ENCODE data around the gene GPC6. TPM values are rescaled to one million over a fixed set of nuclear protein-coding genes. Genes with fewer than 3 reads are reported as not detected.

Gene GPC6
- total RNA-seq, 1 donor from 2014 or later, result not detected

DNA sequence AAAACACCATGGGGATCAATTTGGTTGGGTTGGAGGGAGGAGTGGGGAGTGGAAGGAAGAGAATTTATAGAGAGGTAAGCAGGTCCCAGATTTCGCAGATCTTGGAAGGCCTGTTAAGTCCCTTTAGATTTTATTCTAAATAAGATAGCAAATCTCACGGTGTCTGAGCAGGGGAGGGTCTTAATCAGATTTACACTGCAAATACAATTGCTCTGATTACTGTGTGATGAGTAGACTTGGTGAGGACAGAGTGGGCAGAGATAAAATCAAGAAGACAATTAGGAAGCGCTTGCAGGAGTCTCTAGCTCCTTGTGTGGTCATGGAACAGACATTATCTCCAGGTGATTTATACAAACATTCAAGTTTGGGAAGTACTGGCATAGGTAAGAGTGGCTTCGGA, 126.0 kb downstream of the GPC6 start:
- H3K4me1 Mint-ChIP-seq (ENCODE audit: low read depth), result no peaks in the 10 kb centered on the region
- H3K36me3 Mint-ChIP-seq (ENCODE audit: low read depth), result no peaks in the 10 kb centered on the region
- DNase-seq (ENCODE audit: low spot score), result no peak
- no peaks in the 10 kb centered on the region for H3K9me3 Mint-ChIP-seq
- no peaks in the 10 kb centered on the region for H3K27me3 Mint-ChIP-seq (ENCODE audit: insufficient read depth)
- intact Hi-C loops (cut with micrococcal nuclease), result no loop called here
- H3K4me3 Mint-ChIP-seq, result no peak overlapping the region
- no peak overlapping the region for H3K27ac Mint-ChIP-seq

DNA sequence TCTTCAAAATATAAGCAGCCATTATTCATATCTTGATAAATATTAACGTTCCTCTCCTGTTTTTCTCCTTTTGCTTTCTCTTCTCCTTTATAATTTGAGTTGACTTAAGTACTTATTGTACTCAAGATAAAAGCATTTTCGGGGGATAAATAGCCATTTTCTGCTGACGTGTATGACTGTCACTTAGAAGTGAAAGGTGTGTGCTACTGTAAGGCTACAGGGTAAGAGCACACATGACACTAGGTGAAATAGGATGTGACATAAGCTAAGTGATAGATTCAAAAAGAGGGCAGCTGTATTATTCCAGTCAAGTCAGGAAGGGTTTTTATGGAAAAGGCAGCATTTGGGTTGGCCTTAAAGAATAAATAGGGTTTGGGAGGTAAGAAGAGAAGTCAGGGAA, 128.5 kb downstream of the GPC6 start:
- intact Hi-C loops (cut with micrococcal nuclease), result no loop called here
- Mint-ChIP-seq H3K4me3 (no peak overlapping the region), H3K27ac (no peak overlapping the region), H3K9me3 (no peaks in the 10 kb centered on the region), H3K36me3 (ENCODE audit: low read depth) (no peaks in the 10 kb centered on the region), H3K27me3 (ENCODE audit: insufficient read depth) (no peaks in the 10 kb centered on the region), H3K4me1 (ENCODE audit: low read depth) (no peaks in the 10 kb centered on the region)
- no peak for DNase-seq (ENCODE audit: low spot score)

DNA sequence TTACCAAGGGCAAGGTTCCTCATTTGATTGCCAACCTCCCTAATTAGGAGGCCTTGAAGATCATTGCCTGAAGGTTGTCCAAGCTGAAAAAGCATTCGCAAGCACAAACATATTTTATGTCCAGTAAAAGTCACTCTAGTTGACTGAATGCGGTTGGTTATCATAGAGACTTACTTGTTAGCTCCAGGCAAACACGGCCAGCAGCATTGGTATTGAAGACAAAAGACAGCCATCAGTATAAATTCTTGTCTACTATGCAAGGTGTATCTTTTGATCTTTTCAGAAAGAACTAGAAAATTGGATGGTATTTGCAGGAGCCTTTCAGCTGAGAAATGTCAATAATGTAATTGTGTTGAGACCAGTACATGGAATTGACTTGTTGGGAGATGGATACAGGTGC, 129.9 kb downstream of the GPC6 start:
- H3K27ac Mint-ChIP-seq, result no peak overlapping the region
- intact Hi-C loops (cut with micrococcal nuclease), result no loop called here
- no peaks in the 10 kb centered on the region for H3K4me1 Mint-ChIP-seq (ENCODE audit: low read depth)
- H3K9me3 Mint-ChIP-seq, result no peaks in the 10 kb centered on the region
- no peak for DNase-seq (ENCODE audit: low spot score)
- H3K27me3 Mint-ChIP-seq (ENCODE audit: insufficient read depth), result no peaks in the 10 kb centered on the region
- no peaks in the 10 kb centered on the region for H3K36me3 Mint-ChIP-seq (ENCODE audit: low read depth)
- H3K4me3 Mint-ChIP-seq, result no peak overlapping the region

DNA sequence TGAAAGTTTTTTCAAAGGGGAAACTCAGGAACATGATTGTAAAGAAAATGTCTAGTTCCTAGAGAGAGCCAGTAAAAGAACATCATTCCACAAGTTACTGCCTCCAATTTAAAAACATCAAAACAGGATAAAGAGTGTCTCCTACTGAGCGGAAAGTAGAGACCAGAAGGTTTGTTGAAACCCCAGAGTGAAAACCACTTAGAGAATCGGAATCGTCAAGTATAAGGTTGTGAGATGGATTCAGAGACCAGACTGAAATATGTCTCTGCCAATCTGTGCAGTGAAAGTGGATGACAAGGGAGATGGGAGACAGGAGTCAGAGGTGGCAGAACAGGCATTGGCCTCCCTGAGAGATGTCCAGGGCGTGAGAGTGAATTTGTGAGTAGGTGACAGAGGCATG, 133.4 kb downstream of the GPC6 start:
- no peaks in the 10 kb centered on the region for H3K27me3 Mint-ChIP-seq (ENCODE audit: insufficient read depth)
- no peaks in the 10 kb centered on the region for H3K4me1 Mint-ChIP-seq (ENCODE audit: low read depth)
- no peaks in the 10 kb centered on the region for H3K9me3 Mint-ChIP-seq
- no peak for DNase-seq (ENCODE audit: low spot score)
- H3K36me3 Mint-ChIP-seq (ENCODE audit: low read depth), result no peaks in the 10 kb centered on the region
- intact Hi-C loops (cut with micrococcal nuclease), result no loop called here
- no peak overlapping the region for H3K4me3 Mint-ChIP-seq
- H3K27ac Mint-ChIP-seq, result no peak overlapping the region

DNA sequence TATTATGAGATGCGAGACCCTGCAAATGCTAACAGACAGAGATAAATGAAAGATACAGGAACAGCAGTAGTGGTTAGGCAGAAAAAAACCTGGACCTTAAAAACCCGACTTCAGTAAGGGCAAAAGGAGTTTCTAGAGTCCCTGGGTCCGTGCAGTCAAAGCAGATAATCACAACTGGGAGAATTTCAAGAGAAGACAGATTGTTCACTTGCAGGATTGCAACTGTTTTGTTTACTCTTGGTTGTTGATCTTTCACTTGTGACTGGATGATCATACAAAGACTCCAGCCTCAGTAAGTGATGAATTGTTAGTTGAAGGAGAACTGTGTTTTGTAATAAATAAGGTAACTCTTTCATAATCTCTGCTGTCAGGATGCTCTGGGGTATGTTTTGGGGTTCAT, 135.1 kb downstream of the GPC6 start:
- Mint-ChIP-seq H3K27ac (no peak overlapping the region), H3K4me1 (ENCODE audit: low read depth) (no peaks in the 10 kb centered on the region), H3K9me3 (no peaks in the 10 kb centered on the region), H3K27me3 (ENCODE audit: insufficient read depth) (no peaks in the 10 kb centered on the region), H3K36me3 (ENCODE audit: low read depth) (no peaks in the 10 kb centered on the region), H3K4me3 (no peak overlapping the region)
- DNase-seq (ENCODE audit: low spot score), result no peak
- intact Hi-C loops (cut with micrococcal nuclease), result no loop called here

DNA sequence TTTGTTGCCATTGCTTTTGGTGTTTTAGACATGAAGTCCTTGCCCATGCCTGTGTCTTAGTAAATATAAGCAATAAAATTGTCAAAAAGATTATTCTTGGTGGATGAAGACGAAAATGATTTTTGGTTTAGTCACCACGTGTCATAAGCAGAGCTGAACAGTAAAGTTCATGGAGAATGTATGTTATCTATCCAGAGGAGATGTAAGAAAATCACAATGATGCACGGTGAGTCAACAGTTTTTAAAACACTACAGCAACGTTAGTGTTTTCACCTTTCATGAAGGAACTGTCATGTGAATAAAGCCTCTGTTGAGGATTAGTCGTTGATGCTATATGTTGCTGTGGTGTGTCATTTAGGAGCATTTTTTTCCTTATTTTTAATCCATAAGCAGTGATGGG, 137.6 kb downstream of the GPC6 start:
- DNase-seq (ENCODE audit: low spot score), result no peak
- Mint-ChIP-seq H3K27me3 (ENCODE audit: insufficient read depth) (no peaks in the 10 kb centered on the region), H3K4me1 (ENCODE audit: low read depth) (no peaks in the 10 kb centered on the region), H3K36me3 (ENCODE audit: low read depth) (no peaks in the 10 kb centered on the region), H3K27ac (no peak overlapping the region), H3K4me3 (no peak overlapping the region), H3K9me3 (no peaks in the 10 kb centered on the region)
- intact Hi-C loops (cut with micrococcal nuclease), result no loop called here

DNA sequence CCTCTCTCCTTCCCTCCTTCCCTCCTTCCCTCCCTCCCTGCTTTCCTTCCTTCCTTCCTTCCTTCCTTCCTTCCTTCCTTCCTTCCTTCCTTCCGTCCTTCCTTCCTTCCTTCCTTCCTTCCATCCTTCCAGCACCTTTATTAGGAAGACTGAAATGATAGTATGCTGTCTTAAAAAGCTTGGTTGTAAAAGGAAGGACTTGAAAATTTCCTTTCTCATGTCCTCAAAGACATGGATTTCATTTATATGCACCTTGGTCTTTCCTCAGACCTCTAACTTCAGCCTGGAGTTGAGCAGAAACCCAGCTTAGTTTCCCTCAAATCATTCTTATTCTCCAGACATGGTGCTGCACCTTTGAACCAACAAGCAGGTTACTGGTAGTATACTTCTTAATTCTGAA, 141.7 kb downstream of the GPC6 start:
- no peak for DNase-seq (ENCODE audit: low spot score)
- Mint-ChIP-seq H3K4me3 (no peak overlapping the region), H3K27ac (no peak overlapping the region), H3K4me1 (ENCODE audit: low read depth) (no peaks in the 10 kb centered on the region), H3K9me3 (no peaks in the 10 kb centered on the region), H3K36me3 (ENCODE audit: low read depth) (no peaks in the 10 kb centered on the region), H3K27me3 (ENCODE audit: insufficient read depth) (no peaks in the 10 kb centered on the region)
- intact Hi-C loops (cut with micrococcal nuclease), result no loop called here

DNA sequence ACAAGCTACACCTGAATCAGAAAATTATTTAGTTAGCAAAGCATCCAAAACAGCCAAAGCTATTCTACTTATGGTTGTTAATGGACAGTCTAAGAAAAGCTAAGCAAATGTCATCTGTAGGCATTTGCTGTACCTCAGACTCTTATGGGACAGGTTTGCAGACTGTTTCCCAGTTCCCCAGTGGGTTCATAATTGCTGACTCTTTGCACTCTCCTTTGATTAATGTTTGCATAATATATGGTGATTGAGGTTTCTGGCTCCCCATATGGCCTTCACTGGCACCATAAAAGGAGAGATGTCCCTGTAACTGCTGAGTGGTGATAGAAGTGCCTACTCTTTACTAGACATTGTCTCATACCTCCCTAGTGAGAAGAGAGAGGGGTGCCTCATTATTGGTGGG, 142.1 kb downstream of the GPC6 start:
- no peak overlapping the region for H3K4me3 Mint-ChIP-seq
- no peaks in the 10 kb centered on the region for H3K27me3 Mint-ChIP-seq (ENCODE audit: insufficient read depth)
- no peak for DNase-seq (ENCODE audit: low spot score)
- H3K4me1 Mint-ChIP-seq (ENCODE audit: low read depth), result no peaks in the 10 kb centered on the region
- no peak overlapping the region for H3K27ac Mint-ChIP-seq
- H3K9me3 Mint-ChIP-seq, result no peaks in the 10 kb centered on the region
- no peaks in the 10 kb centered on the region for H3K36me3 Mint-ChIP-seq (ENCODE audit: low read depth)
- intact Hi-C loops (cut with micrococcal nuclease), result no loop called here

DNA sequence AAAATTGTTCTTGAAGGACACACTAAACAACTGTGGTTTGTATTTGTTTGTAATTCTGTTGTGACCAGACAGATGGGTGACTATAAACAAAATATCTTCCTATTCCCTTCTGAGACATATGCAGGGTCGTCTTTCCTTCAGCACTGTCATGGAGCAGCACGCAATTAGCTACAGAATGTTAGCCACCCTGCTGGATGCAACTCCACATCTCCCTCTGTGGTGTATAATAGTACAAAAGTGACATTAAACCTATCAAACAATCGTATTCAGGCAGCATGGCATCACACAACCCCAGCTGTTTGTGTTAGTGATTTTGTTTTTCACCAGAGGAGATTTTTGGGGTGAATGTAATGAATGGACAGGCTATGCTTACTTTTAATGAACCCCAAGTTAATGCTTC, 146.2 kb downstream of the GPC6 start:
- Mint-ChIP-seq H3K27me3 (ENCODE audit: insufficient read depth) (no peaks in the 10 kb centered on the region), H3K9me3 (no peaks in the 10 kb centered on the region), H3K4me3 (no peak overlapping the region), H3K4me1 (ENCODE audit: low read depth) (no peaks in the 10 kb centered on the region), H3K27ac (no peak overlapping the region), H3K36me3 (ENCODE audit: low read depth) (no peaks in the 10 kb centered on the region)
- intact Hi-C loops (cut with micrococcal nuclease), result no loop called here
- no peak for DNase-seq (ENCODE audit: low spot score)

DNA sequence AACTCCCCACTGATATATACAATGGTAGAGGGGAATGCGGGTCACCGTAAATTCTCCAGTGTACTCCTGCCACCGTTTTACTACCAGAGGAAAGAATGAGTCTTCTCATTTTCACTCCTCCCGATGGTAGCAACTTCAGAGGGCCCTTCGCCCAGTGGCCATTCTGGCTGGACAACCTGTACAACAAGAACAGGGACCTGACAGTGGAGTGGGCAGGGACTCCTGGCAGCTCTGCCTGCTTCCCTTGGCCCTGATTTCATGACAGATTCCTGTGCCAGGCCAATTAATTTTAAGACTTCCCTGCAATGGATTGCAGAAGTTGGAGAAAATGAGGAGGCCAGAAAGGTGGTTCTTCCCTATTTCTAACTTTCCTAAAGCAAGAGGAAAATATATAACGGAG, 148.9 kb downstream of the GPC6 start:
- no peaks in the 10 kb centered on the region for H3K9me3 Mint-ChIP-seq
- intact Hi-C loops (cut with micrococcal nuclease), result no loop called here
- no peaks in the 10 kb centered on the region for H3K27me3 Mint-ChIP-seq (ENCODE audit: insufficient read depth)
- H3K36me3 Mint-ChIP-seq (ENCODE audit: low read depth), result no peaks in the 10 kb centered on the region
- DNase-seq (ENCODE audit: low spot score), result no peak
- H3K4me3 Mint-ChIP-seq, result no peak overlapping the region
- H3K4me1 Mint-ChIP-seq (ENCODE audit: low read depth), result no peaks in the 10 kb centered on the region
- no peak overlapping the region for H3K27ac Mint-ChIP-seq

DNA sequence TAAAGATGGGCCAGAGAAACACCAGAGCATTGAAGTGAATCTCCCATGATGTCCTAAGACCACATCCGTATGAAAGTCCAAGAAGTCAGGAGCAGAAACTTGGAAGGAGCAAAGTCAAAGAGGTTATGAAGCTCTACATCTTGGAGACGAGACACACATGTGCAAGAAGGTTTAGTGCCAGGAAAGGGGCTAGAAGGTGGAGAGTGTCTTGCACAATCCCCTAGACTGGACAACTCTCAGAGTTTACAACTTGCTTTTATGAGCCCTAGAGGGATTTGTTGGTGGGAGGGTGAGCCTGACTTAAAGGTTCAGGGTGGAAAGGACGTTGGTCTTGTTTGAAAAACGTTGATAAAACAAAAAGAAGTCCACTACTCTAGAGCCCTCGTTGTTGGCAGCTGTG, 150.6 kb downstream of the GPC6 start:
- intact Hi-C loops (cut with micrococcal nuclease), result no loop called here
- no peak overlapping the region for H3K4me3 Mint-ChIP-seq
- H3K4me1 Mint-ChIP-seq (ENCODE audit: low read depth), result no peaks in the 10 kb centered on the region
- H3K27ac Mint-ChIP-seq, result no peak overlapping the region
- no peaks in the 10 kb centered on the region for H3K27me3 Mint-ChIP-seq (ENCODE audit: insufficient read depth)
- no peaks in the 10 kb centered on the region for H3K9me3 Mint-ChIP-seq
- DNase-seq (ENCODE audit: low spot score), result no peak
- H3K36me3 Mint-ChIP-seq (ENCODE audit: low read depth), result no peaks in the 10 kb centered on the region

DNA sequence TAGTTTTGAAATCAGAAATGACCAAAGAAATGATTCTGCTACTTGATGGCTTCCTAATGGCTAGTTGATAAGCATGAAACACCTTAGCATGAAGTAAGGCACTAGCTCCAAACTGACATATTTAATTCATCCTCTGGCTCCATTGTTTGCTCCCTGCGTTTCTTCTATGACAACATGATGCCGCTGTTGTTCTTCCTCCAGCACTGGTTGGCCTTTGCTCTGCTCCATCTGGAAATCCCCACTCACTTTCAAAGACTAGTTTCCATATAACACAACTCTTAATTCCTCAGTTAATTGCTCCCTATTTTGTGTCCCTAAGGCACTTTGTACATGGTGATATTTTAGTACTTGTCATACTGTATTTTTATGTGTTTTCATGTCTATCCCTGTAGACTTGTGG, 151.6 kb downstream of the GPC6 start:
- no peaks in the 10 kb centered on the region for H3K36me3 Mint-ChIP-seq (ENCODE audit: low read depth)
- no peak for DNase-seq (ENCODE audit: low spot score)
- H3K27me3 Mint-ChIP-seq (ENCODE audit: insufficient read depth), result no peaks in the 10 kb centered on the region
- intact Hi-C loops (cut with micrococcal nuclease), result no loop called here
- H3K27ac Mint-ChIP-seq, result no peak overlapping the region
- H3K4me1 Mint-ChIP-seq (ENCODE audit: low read depth), result no peaks in the 10 kb centered on the region
- no peak overlapping the region for H3K4me3 Mint-ChIP-seq
- H3K9me3 Mint-ChIP-seq, result no peaks in the 10 kb centered on the region

DNA sequence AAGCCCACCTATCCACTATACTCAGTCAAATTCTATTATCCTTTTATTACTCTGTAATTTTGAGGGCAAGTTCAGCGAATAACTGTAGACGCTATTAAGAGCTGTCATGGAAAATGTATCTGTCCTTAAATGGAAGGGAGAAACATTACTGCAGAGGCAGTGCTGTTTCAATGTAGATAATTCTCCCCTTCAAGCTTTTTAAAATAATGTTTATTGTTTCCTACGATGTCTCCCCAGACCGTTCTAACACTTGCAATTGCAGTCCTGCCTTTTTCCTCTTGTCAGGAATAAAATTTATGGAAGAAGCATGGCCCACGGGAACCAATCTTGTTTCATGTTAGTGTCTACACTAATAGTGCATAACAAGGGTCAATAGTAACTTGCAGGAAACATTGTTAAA, 159.5 kb downstream of the GPC6 start:
- Mint-ChIP-seq H3K4me1 (ENCODE audit: low read depth) (no peaks in the 10 kb centered on the region), H3K4me3 (no peak overlapping the region), H3K27me3 (ENCODE audit: insufficient read depth) (no peaks in the 10 kb centered on the region), H3K9me3 (no peaks in the 10 kb centered on the region), H3K36me3 (ENCODE audit: low read depth) (no peaks in the 10 kb centered on the region), H3K27ac (no peak overlapping the region)
- intact Hi-C loops (cut with micrococcal nuclease), result no loop called here
- DNase-seq (ENCODE audit: low spot score), result no peak

DNA sequence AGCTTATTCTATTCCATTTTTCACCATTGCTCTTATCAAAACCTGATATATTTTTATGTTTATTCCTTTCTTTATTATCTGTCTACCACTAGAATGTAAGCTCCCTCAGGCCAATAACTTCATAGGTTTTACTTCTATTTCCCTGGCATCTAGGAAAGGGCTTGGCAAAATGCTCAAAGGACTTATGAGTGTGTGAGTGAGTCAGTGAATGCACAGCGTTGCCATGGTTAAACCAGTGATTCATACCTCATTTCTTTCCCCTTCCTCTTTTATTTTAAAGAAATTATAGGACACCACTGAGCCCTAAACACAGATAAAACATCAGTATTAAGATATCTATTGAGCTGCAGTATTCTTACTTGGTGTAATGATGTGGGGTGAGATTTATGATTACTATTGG, 162.1 kb downstream of the GPC6 start:
- Mint-ChIP-seq H3K4me3 (no peak overlapping the region), H3K27ac (no peak overlapping the region)
- intact Hi-C loops (cut with micrococcal nuclease), result no loop called here

More for the DNA sequence above, 162.1 kb downstream of the GPC6 start:
- DNase-seq (ENCODE audit: low spot score), result no peak
- no peaks in the 10 kb centered on the region for H3K36me3 Mint-ChIP-seq (ENCODE audit: low read depth)
- no peaks in the 10 kb centered on the region for H3K27me3 Mint-ChIP-seq (ENCODE audit: insufficient read depth)
- no peaks in the 10 kb centered on the region for H3K4me1 Mint-ChIP-seq (ENCODE audit: low read depth)
- no peaks in the 10 kb centered on the region for H3K9me3 Mint-ChIP-seq
